GM12801 (cell line): ENCODE data around the gene RNF208.

Experiments used
- CTCF ChIP-seq: IDR thresholded peaks from one replicate; pipeline ENCODE4 v1.5.1; 2011; ENCODE audit warnings: control low read depth; ENCODE audit not compliant: insufficient read length; ENCODE audit errors: extremely low read depth

The RNF208 gene

GRCh38 chr9:137178201-137178938, 43.7 kb downstream of the RNF208 start:
- TF ChIP-seq CTCF, result no peak

- TF ChIP-seq CTCF, result no peak
These were observed 45.5 kb downstream of the RNF208 start for GRCh38 chr9:137176302-137177182.

- no peak for TF ChIP-seq CTCF
These were observed 46.6 kb downstream of the RNF208 start for GRCh38 chr9:137175345-137175961.

- no peak for TF ChIP-seq CTCF
These were observed 47.2 kb downstream of the RNF208 start for GRCh38 chr9:137174722-137175293.

GRCh38 chr9:137173796-137174664, 48.0 kb downstream of the RNF208 start:
- no peak for TF ChIP-seq CTCF

- no peak for TF ChIP-seq CTCF
These were observed 48.9 kb downstream of the RNF208 start for GRCh38 chr9:137172901-137173795.
